Activated T-helper 9 cell treated with anti-CD3 and anti-CD28 coated beads, Interleukin-2, amount 50 U/mL, for 16 hours (primary cell): ENCODE data around the gene NRG3.

Experiments
- DNase-seq: peaks from one replicate; pipeline ENCODE4 v3.0.0-alpha.2; 2020; ENCODE audit warnings: low read depth

The NRG3 gene

GRCh38 chr10:81874875-81875466 lies at the start of gene NRG3:
NRG3 (plus strand) TSS chr10:81875194.
- no peak for DNase-seq

- no peak for DNase-seq
These were observed 46.7 kb upstream of the NRG3 start for GRCh38 chr10:81828251-81828650.

- no peak for DNase-seq
These were observed 43.9 kb upstream of the NRG3 start for GRCh38 chr10:81831060-81831459.

GRCh38 chr10:81838950-81839349 lies 36.0 kb upstream of the NRG3 start:
- no peak for DNase-seq

- DNase-seq, result no peak
These were observed 32.0 kb upstream of the NRG3 start for GRCh38 chr10:81843042-81843441.

- no peak for DNase-seq
These were observed 27.3 kb upstream of the NRG3 start for GRCh38 chr10:81847675-81848074.

GRCh38 chr10:81848514-81848913 lies 26.5 kb upstream of the NRG3 start:
- DNase-seq, result no peak

- DNase-seq, result no peak
These were observed 26.1 kb upstream of the NRG3 start for GRCh38 chr10:81848931-81849330.

GRCh38 chr10:81862596-81862995 lies 12.4 kb upstream of the NRG3 start:
- DNase-seq, result no peak

GRCh38 chr10:81863771-81864170 lies 11.2 kb upstream of the NRG3 start:
- no peak for DNase-seq

GRCh38 chr10:81865581-81865980 lies 9.4 kb upstream of the NRG3 start:
- no peak for DNase-seq

GRCh38 chr10:81866753-81867152 lies 8.2 kb upstream of the NRG3 start:
- no peak for DNase-seq

GRCh38 chr10:81870472-81870871 lies 4.5 kb upstream of the NRG3 start:
- DNase-seq, result no peak

- DNase-seq, result no peak
These were observed 3.4 kb upstream of the NRG3 start for GRCh38 chr10:81871558-81871957.

- no peak for DNase-seq
These were observed 2.7 kb upstream of the NRG3 start for GRCh38 chr10:81872206-81872862.

GRCh38 chr10:81873231-81873931 lies 1.6 kb upstream of the NRG3 start:
- DNase-seq, result no peak

- no peak for DNase-seq
These were observed 820 bp upstream of the NRG3 start for GRCh38 chr10:81873932-81874816.

- no peak for DNase-seq
These were observed 666 bp downstream of the NRG3 start for GRCh38 chr10:81875467-81876252.

- no peak for DNase-seq
These were observed 1.5 kb downstream of the NRG3 start for GRCh38 chr10:81876253-81877077.

- no peak for DNase-seq
These were observed 2.6 kb downstream of the NRG3 start for GRCh38 chr10:81877596-81877995.

GRCh38 chr10:81882011-81882410 lies 7.0 kb downstream of the NRG3 start:
- DNase-seq, result no peak
